WTC11 (cell line): ENCODE data around the gene DENND4A. TPM values are rescaled to one million over a fixed set of nuclear protein-coding genes. Genes with fewer than 3 reads are reported as not detected.

Experiments
- ATAC-seq: fragments of 200-7000 bp; cut with Tn5 transposase; 2 replicates; pipeline ENCODE4 v1.10.0; 2021; ENCODE audit warnings: mild to moderate bottlenecking, moderate library complexity
- CTCF ChIA-PET: fragments of 300-600 bp; sonication (Branson Sonifier 250); formaldehyde crosslinking; loops from one replicate; lab custom pipeline; 2021; ENCODE audit warnings: antibody characterized with exemption; lab: Charles Lee
- POLR2A ChIA-PET: fragments of 350-600 bp; sonication (Branson Sonifier 250); formaldehyde crosslinking; loops from one replicate; lab custom pipeline; 2021; ENCODE audit warnings: antibody characterized with exemption; lab: Charles Lee
- DNase-seq: peaks from one replicate; pipeline ENCODE4 v3.0.0; 2021; ENCODE audit warnings: low spot score
- H3K27ac Mint-ChIP-seq: 2 replicates; pipeline ENCODE4 v1.8.0; 2021; ENCODE audit warnings: mixed read lengths
- H3K27me3 Mint-ChIP-seq: 2 replicates; pipeline ENCODE4 v1.8.0; 2021; ENCODE audit warnings: low read depth, mild to moderate bottlenecking, moderate library complexity, mixed read lengths
- H3K36me3 Mint-ChIP-seq: 2 replicates; pipeline ENCODE4 v1.8.0; 2021; ENCODE audit warnings: mixed read lengths
- H3K4me1 Mint-ChIP-seq: 2 replicates; pipeline ENCODE4 v1.8.0; 2022; ENCODE audit warnings: mixed read lengths
- H3K4me3 Mint-ChIP-seq: 2 replicates; pipeline ENCODE4 v1.8.0; 2021; ENCODE audit warnings: mild to moderate bottlenecking, moderate library complexity, mixed read lengths
- H3K9me3 Mint-ChIP-seq: 2 replicates; pipeline ENCODE4 v1.8.0; 2021; ENCODE audit warnings: mixed read lengths
- CDX4 ChIP-seq: fragments of 250-450 bp; sonication (Bioruptor Pico); IDR thresholded peaks from 2 replicates; pipeline ENCODE4 v1.9.0; 2021; ENCODE audit warnings: moderate library complexity, mild to moderate bottlenecking, inconsistent platforms, borderline replicate concordance
- CREB1 ChIP-seq: sonication (generic); formaldehyde crosslinking; IDR thresholded peaks from 2 replicates; pipeline ENCODE4 v1.8.0; 2023; ENCODE audit warnings: mild to moderate bottlenecking, missing genetic modification reagents
- ERG ChIP-seq: fragments of 250-450 bp; sonication (Bioruptor Pico); IDR thresholded peaks from 2 replicates; pipeline ENCODE4 v1.8.0; 2021; ENCODE audit warnings: mild to moderate bottlenecking
- ESRRA ChIP-seq: sonication (generic); formaldehyde crosslinking; IDR thresholded peaks from 2 replicates; pipeline ENCODE4 v1.8.1; 2022; ENCODE audit warnings: mild to moderate bottlenecking, missing genetic modification reagents, borderline replicate concordance
- IRF1 ChIP-seq: sonication (generic); formaldehyde crosslinking; IDR thresholded peaks from 2 replicates; pipeline ENCODE4 v1.8.0; 2023; ENCODE audit warnings: missing genetic modification reagents
- JUN ChIP-seq: sonication (generic); formaldehyde crosslinking; IDR thresholded peaks from 2 replicates; pipeline ENCODE4 v1.8.0; 2023; ENCODE audit warnings: mild to moderate bottlenecking, missing genetic modification reagents
- MLX ChIP-seq: sonication (generic); formaldehyde crosslinking; IDR thresholded peaks from 2 replicates; pipeline ENCODE4 v1.8.1; 2023; ENCODE audit warnings: mild to moderate bottlenecking, missing genetic modification reagents, moderate library complexity
- MXD4 ChIP-seq: fragments of 250-450 bp; sonication (Bioruptor Pico); IDR thresholded peaks from 2 replicates; pipeline ENCODE4 v1.8.0; 2021; ENCODE audit warnings: mild to moderate bottlenecking, moderate library complexity, borderline replicate concordance
- NR1H2 ChIP-seq: sonication (generic); formaldehyde crosslinking; IDR thresholded peaks from 2 replicates; pipeline ENCODE4 v1.9.0; 2021; ENCODE audit warnings: mild to moderate bottlenecking, moderate library complexity, missing genetic modification reagents
- NR2C2 ChIP-seq: sonication (generic); formaldehyde crosslinking; IDR thresholded peaks from 2 replicates; pipeline ENCODE4 v1.8.0; 2022; ENCODE audit warnings: mild to moderate bottlenecking, missing genetic modification reagents
- PRDM15 ChIP-seq: sonication (generic); formaldehyde crosslinking; IDR thresholded peaks from 2 replicates; pipeline ENCODE4 v1.8.0; 2022; ENCODE audit warnings: missing genetic modification reagents
- RELA ChIP-seq: sonication (generic); formaldehyde crosslinking; IDR thresholded peaks from 2 replicates; pipeline ENCODE4 v1.8.1; 2022; ENCODE audit warnings: missing genetic modification reagents, mild to moderate bottlenecking, borderline replicate concordance
- SMAD4 ChIP-seq: sonication (generic); formaldehyde crosslinking; IDR thresholded peaks from 2 replicates; pipeline ENCODE4 v1.8.0; 2022; ENCODE audit warnings: mild to moderate bottlenecking, missing genetic modification reagents
- ZBTB21 ChIP-seq: sonication (generic); formaldehyde crosslinking; IDR thresholded peaks from 2 replicates; pipeline ENCODE4 v1.8.1; 2023; ENCODE audit warnings: mild to moderate bottlenecking, missing genetic modification reagents, borderline replicate concordance
- ZNF121 ChIP-seq: sonication (generic); formaldehyde crosslinking; IDR thresholded peaks from 2 replicates; pipeline ENCODE4 v1.8.0; 2023; ENCODE audit warnings: missing genetic modification reagents
- ZNF219 ChIP-seq: sonication (generic); formaldehyde crosslinking; IDR thresholded peaks from 2 replicates; pipeline ENCODE4 v1.8.0; 2023; ENCODE audit warnings: missing genetic modification reagents, mild to moderate bottlenecking, borderline replicate concordance
- ZNF512 ChIP-seq: sonication (generic); formaldehyde crosslinking; IDR thresholded peaks from 2 replicates; pipeline ENCODE4 v1.8.1; 2022; ENCODE audit warnings: missing genetic modification reagents, borderline replicate concordance
- total RNA-seq: library from RNA; stranded (reverse); gene quantifications from 3 replicates; pipeline ENCODE4 v1.2.3, GENCODE V29; 2021

DENND4A gene
- total RNA-seq, 1 experiment from 2014 or later = 5.7 TPM

- TF ChIP-seq ZNF219 = no peak
- no peak for TF ChIP-seq NR2C2 (CRISPR knock-in tag)
- no peak for TF ChIP-seq CDX4 (CRISPR knock-in tag)
- no peak for TF ChIP-seq ZBTB21 (CRISPR knock-in tag)
- TF ChIP-seq ERG (CRISPR knock-in tag) = no peak
- no peak for TF ChIP-seq PRDM15 (CRISPR knock-in tag)
- TF ChIP-seq ZNF512 (CRISPR knock-in tag) = no peak
- no peak for TF ChIP-seq RELA
These were observed 13.8 kb downstream of the DENND4A start (continued) for GRCh38 chr15:65778269-65778668.

GRCh38 chr15:65777843-65778242, 14.2 kb downstream of the DENND4A start:
- Mint-ChIP-seq H3K4me1 (no peaks in the 10 kb centered on the region), H3K9me3 (no peaks in the 10 kb centered on the region), H3K4me3 (no peak overlapping the region), H3K27me3 (no peaks in the 10 kb centered on the region), H3K27ac (no peak overlapping the region), H3K36me3 (no peaks in the 10 kb centered on the region)
- no peak for TF ChIP-seq JUN
- TF ChIP-seq NR1H2 (CRISPR knock-in tag) = no peak
- no peak for TF ChIP-seq IRF1 (CRISPR knock-in tag)
- TF ChIP-seq ZNF121 (CRISPR knock-in tag) = no peak
- no peak for TF ChIP-seq ZBTB21 (CRISPR knock-in tag)
- TF ChIP-seq MXD4 (CRISPR knock-in tag) = no peak
- TF ChIP-seq ESRRA (CRISPR knock-in tag) = no peak
- TF ChIP-seq CREB1 (CRISPR knock-in tag) = no peak
- TF ChIP-seq MLX = no peak
- no peak for TF ChIP-seq SMAD4
- ChIA-PET POLR2A (interaction anchor here (0.7 kb wide), 1 partner anchor 12 kb away, joined by 4 read pairs; no protein-coding TSS in a partner anchor), CTCF (no interaction called here)
- DNase-seq = no peak
- no peak for ATAC-seq
